Measurements from ENCODE around the gene GIPC3.

The GIPC3 gene

DNA sequence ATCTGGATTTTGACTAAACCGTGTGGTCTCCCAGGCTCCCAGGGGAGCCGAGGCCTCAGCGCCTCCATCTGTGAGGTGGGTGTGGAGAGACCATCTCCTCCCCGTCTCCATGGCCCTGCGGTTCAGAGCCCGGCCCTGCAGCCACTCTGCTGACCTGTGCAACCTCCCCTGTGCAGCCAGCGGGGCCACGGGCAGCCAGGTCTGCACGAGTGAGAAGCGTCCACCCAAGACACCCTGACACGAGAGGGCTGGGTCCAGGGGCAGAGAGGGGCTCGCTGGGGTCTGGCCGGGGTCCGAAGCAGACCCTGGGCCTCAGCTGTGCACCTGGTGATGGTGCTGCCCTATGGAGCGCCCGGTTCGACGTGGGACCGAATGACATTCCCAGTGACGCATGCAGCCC is 51.7 kb downstream of the GIPC3 start:
- no peak for DNase-seq (ENCODE audit: low read depth in 2 of 3, low spot score in 2 of 3)

DNA sequence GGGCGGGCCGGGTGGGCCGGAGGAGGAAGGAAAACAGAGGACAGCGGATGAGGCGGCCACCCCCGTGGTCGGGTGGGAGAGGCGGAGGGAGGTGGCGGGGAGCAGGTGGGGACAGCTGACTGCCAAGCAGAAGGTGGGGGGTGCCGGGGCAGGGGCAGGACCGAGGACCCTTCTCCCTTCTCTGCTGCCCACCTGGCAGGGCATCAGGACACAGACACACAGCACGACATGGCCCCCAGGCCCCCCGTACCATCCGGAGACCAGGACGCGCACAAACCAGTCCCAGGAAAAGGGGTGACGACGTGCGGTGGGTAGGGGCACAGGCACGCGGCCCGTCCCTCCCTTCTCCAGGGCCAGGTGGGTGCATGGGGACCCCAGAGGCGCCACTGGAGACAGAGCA is 52.3 kb downstream of the GIPC3 start:
- DNase-seq (ENCODE audit: low read depth in 2 of 3, low spot score in 2 of 3), result no peak

DNA sequence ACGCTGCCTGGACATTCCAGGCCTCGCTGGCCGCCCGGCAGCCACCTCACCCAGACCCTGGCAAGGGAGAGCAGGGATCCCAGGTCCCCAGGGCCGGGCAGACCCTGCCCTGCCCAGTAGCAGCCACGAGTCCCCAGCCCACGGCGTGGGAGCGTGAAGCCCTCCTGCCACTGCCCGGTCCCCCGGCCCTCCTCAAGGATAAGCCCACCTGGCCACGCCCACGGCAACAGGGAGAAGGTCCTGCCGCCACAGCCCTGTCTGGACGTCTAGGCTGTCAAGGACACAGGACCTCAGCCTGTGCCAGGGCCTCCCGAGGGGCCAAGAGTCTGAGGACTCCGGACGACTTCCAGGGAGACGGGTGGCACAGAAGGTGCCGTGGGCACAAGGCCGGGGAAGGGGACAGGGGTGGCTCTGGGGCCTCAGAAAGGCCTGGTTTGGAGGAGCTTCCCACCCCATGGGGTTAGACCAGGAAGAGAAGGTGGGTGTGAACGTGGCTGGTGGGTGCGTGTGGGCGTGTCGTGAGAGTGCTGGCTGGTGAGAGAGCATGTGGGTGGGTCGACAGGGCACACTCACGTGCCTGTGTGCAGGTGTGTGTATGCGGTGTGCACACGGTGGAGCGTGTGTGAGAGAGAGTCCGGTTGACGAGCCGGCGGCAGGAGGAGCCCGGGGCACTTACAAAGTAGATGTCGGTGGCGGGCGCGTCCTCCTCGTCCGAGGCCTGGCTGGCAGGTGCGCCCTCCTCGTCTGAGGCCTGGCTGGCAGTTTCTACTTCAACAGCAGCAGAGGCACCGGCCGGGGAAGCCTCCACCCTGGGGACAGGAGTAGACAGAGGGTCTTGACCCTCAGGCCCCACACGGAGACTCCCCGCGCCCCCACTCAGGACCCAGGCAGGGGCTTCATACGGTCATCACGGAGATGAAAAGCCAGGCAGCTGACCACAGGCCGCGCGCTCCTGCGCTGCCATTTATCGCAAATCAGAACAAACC is 53.2 kb downstream of the GIPC3 start:
- DNase-seq (ENCODE audit: low read depth in 2 of 3, low spot score in 2 of 3), result no peak

DNA sequence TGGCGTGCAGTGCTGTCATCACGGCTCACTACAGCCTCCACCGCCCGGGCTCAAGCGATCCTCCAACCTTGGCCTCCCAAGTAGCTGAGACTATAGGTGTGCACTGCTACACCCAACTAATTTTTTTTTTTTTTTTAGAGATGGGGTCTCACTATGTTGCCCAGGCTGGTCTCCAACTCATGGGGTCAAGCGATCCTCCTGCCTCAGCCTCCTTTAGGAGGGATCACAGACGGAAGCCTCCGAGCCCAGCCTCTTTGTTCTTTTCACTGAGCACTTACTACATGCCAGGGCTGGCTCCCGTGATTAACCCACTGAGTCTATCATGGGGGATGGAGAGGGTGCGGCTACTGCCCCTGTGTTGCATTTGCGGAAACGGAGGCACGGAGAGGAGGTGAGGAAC is 54.2 kb downstream of the GIPC3 start:
- DNase-seq (ENCODE audit: low read depth in 2 of 3, low spot score in 2 of 3), result no peak

DNA sequence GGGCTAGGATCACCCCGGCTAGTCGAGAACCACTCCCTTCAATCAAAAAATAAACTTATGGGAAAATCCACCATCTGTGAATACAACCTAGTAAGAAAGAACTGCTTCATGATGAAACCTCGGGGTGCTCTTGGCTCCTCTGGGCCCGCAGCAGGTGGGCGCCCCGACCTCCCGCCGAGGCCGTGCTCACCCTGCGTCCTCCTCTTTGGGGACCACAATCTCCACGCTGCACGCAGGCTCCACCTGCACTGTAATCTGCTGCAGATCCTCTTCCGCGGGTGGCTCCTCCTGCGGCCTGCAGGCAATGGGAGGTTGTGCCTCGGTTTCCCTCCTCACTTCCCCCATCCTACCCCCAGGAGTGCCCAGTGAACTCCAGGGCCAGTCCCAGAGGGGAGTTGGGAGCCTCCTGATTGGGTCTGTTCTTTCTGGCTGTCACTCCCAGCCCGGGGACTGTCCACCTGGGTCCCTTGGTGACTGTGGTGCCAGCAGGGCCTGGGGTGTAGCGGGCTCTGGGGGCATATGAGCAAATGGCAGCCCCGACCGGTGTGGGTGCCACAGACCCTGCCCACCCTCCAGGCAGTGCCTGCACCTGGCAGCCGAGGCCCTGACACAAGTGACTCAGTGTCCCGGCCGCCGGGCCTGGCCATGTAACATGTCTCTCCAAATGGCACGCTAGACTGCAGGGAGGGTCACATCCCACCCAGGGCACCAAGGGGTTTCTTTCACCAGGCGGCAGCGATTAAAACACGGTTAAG is 56.4 kb downstream of the GIPC3 start:
- no peak for DNase-seq (ENCODE audit: low read depth in 2 of 3, low spot score in 2 of 3)

DNA sequence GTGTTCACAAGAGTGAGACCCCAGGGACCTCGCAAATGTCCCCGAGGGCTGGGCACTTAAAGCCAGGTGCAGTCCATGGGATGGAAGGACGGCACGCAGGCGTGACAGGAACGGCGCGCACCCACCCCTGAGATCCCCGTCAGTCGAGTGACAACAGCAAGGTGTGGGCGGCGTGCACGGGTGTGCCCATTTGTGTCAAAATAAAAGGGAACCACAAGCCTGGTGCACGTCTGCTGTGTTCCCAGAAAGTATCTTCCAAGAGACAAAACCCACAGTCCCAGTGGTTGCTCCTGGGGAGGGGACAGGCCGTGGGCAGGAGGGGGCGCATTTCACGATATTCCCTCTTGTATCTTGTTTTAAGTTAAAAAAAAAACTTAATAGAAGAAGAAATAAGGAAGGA is 57.0 kb downstream of the GIPC3 start:
- no peak for DNase-seq (ENCODE audit: low read depth in 2 of 3, low spot score in 2 of 3)
